Fibroblast of lung (primary cell): ENCODE measurements around the gene ACTR3.

ENCODE experiments used
- CTCF ChIP-seq, 2 donors: IDR thresholded peaks in 1 of 2; conservative IDR thresholded peaks in 1 of 2; 1 replicate in 1 of 2; 2 replicates in 1 of 2; pipeline ENCODE4 v1.5.1; 2011 to 2012; ENCODE audit warnings: low read length in 2 of 2, control low read depth in 1 of 2, inconsistent platforms in 1 of 2, low read depth in 1 of 2, mild to moderate bottlenecking in 1 of 2
- EZH2 ChIP-seq: IDR thresholded peaks from 2 replicates; pipeline ENCODE4 v1.5.1; 2012; ENCODE audit warnings: low read length, control low read depth, mild to moderate bottlenecking; ENCODE audit errors: missing control alignments

- TF ChIP-seq CTCF (conservative IDR thresholded peaks at IDR 0.05 in 1 of 2, IDR thresholded peaks at IDR 0.05 in 1 of 2; ENCODE audit: low read depth in 1 of 2, low read length in 2 of 2), result no peak
- no peak for TF ChIP-seq EZH2
These were observed 1.5 kb downstream of the ACTR3 start for GRCh38 chr2:113891265-113891959.
